Parathyroid adenoma (tissue), 2 donors: Measurements from ENCODE around the gene CES2.
"Not testable (repeated sequence)": the region's sequence is repeated elsewhere in the genome, so short reads cannot be mapped to it uniquely, and the experiment has no call there.

Source experiments
- H2AFZ ChIP-seq: fragments of 300-600 bp; sonication (generic); one replicate; pipeline ENCODE4 v1.7.0; 2017; ENCODE audit warnings: antibody characterized with exemption, mild to moderate bottlenecking
- H3K27ac ChIP-seq: fragments of 300-600 bp; sonication (generic); one replicate; pipeline ENCODE4 v1.7.0; 2017
- H3K27me3 ChIP-seq: fragments of 300-600 bp; sonication (generic); one replicate; pipeline ENCODE4 v1.7.0; 2017; ENCODE audit warnings: low read length; ENCODE audit not compliant: control insufficient read depth, insufficient read depth
- H3K36me3 ChIP-seq: fragments of 300-600 bp; sonication (generic); one replicate; pipeline ENCODE4 v1.7.0; 2017; ENCODE audit warnings: low read length; ENCODE audit not compliant: control insufficient read depth, insufficient read depth
- H3K4me1 ChIP-seq: fragments of 300-600 bp; sonication (generic); one replicate; pipeline ENCODE4 v1.7.0; 2017; ENCODE audit warnings: control low read depth
- H3K4me2 ChIP-seq: fragments of 300-600 bp; sonication (generic); one replicate; pipeline ENCODE4 v1.7.0; 2017; ENCODE audit warnings: low read length
- H3K4me3 ChIP-seq: fragments of 300-600 bp; sonication (generic); one replicate; pipeline ENCODE4 v1.7.0; 2017; ENCODE audit warnings: low read depth, low read length
- H3K79me2 ChIP-seq: fragments of 300-600 bp; sonication (generic); one replicate; pipeline ENCODE4 v1.7.0; 2017; ENCODE audit warnings: control low read depth
- H3K9ac ChIP-seq: fragments of 300-600 bp; sonication (generic); one replicate; pipeline ENCODE4 v1.7.0; 2017; ENCODE audit warnings: mild to moderate bottlenecking
- H3K9me3 ChIP-seq: fragments of 300-600 bp; sonication (generic); one replicate; pipeline ENCODE4 v1.7.0; 2017; ENCODE audit warnings: low read length; ENCODE audit not compliant: control insufficient read depth
- TF ChIP-seq, protein P1 (sequence below): fragments of 300-600 bp; sonication (generic); IDR thresholded peaks from one replicate; pipeline ENCODE4 v1.7.0; 2017; ENCODE audit warnings: antibody characterized with exemption, mild to moderate bottlenecking
- donor health status: primary hyperparathyroidism.

Gene CES2

DNA sequence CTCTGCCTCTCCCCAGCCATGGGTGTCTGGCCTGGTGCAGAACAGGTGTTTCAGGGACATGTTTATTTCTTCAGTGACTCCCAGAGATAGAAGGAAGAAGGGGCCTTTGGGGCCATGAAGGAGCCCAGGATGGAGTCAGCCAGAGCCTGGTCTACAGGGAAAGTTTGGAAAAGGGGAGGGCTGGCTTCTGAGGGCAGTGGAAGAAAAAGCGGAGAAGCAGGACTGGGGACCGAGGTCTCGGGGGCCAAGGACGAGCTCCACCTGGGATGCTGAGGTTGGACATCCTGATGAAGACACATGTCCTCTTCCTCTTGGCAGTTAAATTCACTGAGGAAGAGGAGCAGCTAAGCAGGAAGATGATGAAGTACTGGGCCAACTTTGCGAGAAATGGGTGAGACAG is 7.7 kb downstream of the CES2 start:
- TF ChIP-seq, protein P1, sequence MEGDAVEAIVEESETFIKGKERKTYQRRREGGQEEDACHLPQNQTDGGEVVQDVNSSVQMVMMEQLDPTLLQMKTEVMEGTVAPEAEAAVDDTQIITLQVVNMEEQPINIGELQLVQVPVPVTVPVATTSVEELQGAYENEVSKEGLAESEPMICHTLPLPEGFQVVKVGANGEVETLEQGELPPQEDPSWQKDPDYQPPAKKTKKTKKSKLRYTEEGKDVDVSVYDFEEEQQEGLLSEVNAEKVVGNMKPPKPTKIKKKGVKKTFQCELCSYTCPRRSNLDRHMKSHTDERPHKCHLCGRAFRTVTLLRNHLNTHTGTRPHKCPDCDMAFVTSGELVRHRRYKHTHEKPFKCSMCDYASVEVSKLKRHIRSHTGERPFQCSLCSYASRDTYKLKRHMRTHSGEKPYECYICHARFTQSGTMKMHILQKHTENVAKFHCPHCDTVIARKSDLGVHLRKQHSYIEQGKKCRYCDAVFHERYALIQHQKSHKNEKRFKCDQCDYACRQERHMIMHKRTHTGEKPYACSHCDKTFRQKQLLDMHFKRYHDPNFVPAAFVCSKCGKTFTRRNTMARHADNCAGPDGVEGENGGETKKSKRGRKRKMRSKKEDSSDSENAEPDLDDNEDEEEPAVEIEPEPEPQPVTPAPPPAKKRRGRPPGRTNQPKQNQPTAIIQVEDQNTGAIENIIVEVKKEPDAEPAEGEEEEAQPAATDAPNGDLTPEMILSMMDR = no peak
- no peak overlapping the region for H3K27ac ChIP-seq
- no peaks in the 10 kb centered on the region for H3K79me2 ChIP-seq
- no peak overlapping the region for H3K4me2 ChIP-seq
- no peak overlapping the region for H3K4me3 ChIP-seq
- no peaks in the 10 kb centered on the region for H3K36me3 ChIP-seq
- H3K27me3 ChIP-seq = no peaks in the 10 kb centered on the region
- H2AFZ ChIP-seq = no peak overlapping the region
- H3K9ac ChIP-seq = no peak overlapping the region
- H3K4me1 ChIP-seq = peaks cover 8% of the 10 kb centered on the region
- no peaks in the 10 kb centered on the region for H3K9me3 ChIP-seq

DNA sequence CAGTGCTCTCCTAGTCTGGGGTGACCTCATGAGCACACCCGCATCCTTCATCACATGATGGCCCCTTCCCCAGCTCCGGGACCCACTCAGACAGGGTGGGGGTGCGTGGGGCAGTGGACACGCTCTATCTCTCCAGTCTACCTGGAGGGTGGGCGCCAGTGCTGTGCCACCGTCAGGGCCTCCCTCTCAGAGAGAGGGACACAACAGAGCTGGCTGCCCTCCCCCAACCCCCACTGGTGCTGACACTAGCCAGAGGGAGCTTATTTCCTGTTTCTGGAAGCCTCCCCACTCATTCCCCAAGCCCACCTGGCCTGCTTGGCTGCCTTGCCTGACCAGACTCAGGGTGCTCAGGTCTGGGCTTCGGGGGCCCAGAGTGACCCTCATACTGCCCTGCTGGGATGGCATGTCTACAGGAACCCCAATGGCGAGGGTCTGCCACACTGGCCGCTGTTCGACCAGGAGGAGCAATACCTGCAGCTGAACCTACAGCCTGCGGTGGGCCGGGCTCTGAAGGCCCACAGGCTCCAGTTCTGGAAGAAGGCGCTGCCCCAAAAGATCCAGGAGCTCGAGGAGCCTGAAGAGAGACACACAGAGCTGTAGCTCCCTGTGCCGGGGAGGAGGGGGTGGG is 8.2 kb downstream of the CES2 start:
- Histone ChIP-seq H3K4me2 (no peak overlapping the region), H3K4me1 (peaks cover 14% of the 10 kb centered on the region), H3K4me3 (no peak overlapping the region), H3K9ac (no peak overlapping the region), H3K9me3 (no peaks in the 10 kb centered on the region), H3K27ac (no peak overlapping the region), H2AFZ (no peak overlapping the region), H3K36me3 (no peaks in the 10 kb centered on the region), H3K79me2 (no peaks in the 10 kb centered on the region), H3K27me3 (no peaks in the 10 kb centered on the region)
- TF ChIP-seq, protein P1 = no peak

DNA sequence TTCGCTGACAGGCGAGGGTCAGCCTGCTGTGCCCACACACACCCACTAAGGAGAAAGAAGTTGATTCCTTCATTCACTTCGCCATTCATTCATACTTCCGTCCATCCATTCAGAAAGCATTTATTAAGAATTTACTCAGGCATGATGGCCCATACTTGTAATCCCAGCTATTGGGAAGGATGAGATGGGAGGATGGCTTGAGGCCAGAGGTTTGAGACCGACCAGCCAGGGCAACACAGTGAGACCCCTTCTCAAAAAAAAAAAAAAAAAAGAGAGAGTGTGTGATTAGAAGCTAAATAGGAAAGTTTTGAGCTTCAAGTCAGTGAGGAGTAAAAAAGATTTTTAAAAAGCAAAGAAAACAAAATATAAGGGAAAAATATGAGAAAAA is 8.7 kb downstream of the CES2 start:
- no peak overlapping the region for H3K4me2 ChIP-seq
- no peaks in the 10 kb centered on the region for H3K36me3 ChIP-seq
- TF ChIP-seq, protein P1 = no peak

DNA sequence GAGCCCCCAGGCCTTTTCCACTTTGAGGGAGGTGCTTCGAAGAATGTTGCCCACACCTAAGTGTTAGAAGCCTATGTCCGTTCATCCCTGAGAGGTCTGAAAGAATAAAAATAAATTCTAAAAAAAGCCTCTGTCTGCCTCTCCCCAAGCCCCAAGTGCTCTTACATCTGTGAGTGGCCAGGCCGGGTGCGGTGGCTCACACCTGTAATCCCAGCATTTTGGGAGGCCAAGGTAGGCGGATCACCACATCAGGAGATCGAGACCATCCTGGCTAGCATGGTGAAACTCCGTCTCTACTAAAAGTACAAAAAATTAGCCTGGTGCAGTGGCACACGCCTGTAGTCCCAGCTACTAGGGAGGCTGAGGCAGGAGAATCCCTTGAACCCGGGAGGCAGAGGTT is 9.7 kb downstream of the CES2 start:
- not testable (repeated sequence) for H3K4me2 ChIP-seq, H2AFZ ChIP-seq, H3K79me2 ChIP-seq, H3K36me3 ChIP-seq, H3K9ac ChIP-seq, H3K9me3 ChIP-seq, H3K27me3 ChIP-seq, H3K4me3 ChIP-seq, H3K27ac ChIP-seq
- H3K4me1 ChIP-seq = peaks cover 14% of the 10 kb centered on the region

More for the DNA sequence above, 8.7 kb downstream of the CES2 start:
- H3K9ac ChIP-seq = no peak overlapping the region
- no peak overlapping the region for H2AFZ ChIP-seq
- H3K27me3 ChIP-seq = no peaks in the 10 kb centered on the region
- no peaks in the 10 kb centered on the region for H3K9me3 ChIP-seq
- peaks cover 14% of the 10 kb centered on the region for H3K4me1 ChIP-seq
- no peak overlapping the region for H3K4me3 ChIP-seq
- no peaks in the 10 kb centered on the region for H3K79me2 ChIP-seq
- H3K27ac ChIP-seq = no peak overlapping the region

DNA sequence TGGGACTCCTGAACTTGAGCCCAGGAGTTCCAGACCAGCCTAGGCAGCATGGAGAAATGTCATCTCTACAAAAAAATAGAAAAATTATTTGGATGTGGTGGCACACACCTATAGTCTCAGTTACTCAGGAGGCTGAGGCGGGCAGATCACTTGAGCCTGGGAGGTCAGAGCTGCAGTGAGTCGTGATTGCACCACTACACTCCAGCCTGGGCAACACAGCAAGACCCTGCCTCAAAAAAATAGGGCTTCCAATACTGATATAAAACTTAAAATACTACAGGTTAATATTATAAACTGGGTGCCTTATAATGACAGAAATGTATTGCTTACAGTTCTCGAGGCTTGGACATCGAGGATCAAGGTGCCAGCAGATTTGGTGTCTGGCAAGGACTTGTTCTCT is 10.6 kb downstream of the CES2 start:
- Histone ChIP-seq H3K4me3 (no peak overlapping the region), H3K4me1 (peaks cover 14% of the 10 kb centered on the region), H3K36me3 (no peaks in the 10 kb centered on the region), H3K79me2 (no peaks in the 10 kb centered on the region), H3K9ac (no peak overlapping the region), H3K4me2 (no peak overlapping the region), H2AFZ (no peak overlapping the region), H3K27me3 (no peaks in the 10 kb centered on the region), H3K27ac (no peak overlapping the region), H3K9me3 (no peaks in the 10 kb centered on the region)
- TF ChIP-seq, protein P1 = no peak
